Stimulated activated naive CD8-positive, alpha-beta T cell treated with anti-CD3 and anti-CD28 coated beads, Interleukin-15, Interleukin-2, amounts not matched to agents 100 ng/mL and 50 ng/mL, for 24 hours (primary cell): ENCODE measurements around the gene GPR35.
"Not testable (repeated sequence)": the region's sequence is repeated elsewhere in the genome, so short reads cannot be mapped to it uniquely, and the experiment has no call there.

ENCODE experiments used
- H3K27ac Mint-ChIP-seq: one replicate; pipeline ENCODE4 v1.8.0; 2021; ENCODE audit warnings: mild to moderate bottlenecking, mixed read lengths
- H3K27me3 Mint-ChIP-seq: one replicate; pipeline ENCODE4 v1.8.0; 2021; ENCODE audit warnings: mixed read lengths
- H3K36me3 Mint-ChIP-seq: one replicate; pipeline ENCODE4 v1.8.0; 2021; ENCODE audit warnings: low read depth, mixed read lengths
- H3K4me1 Mint-ChIP-seq: one replicate; pipeline ENCODE4 v1.8.0; 2021; ENCODE audit warnings: low read depth, mixed read lengths
- H3K4me3 Mint-ChIP-seq: one replicate; pipeline ENCODE4 v1.8.0; 2021; ENCODE audit warnings: mild to moderate bottlenecking, mixed read lengths
- H3K9me3 Mint-ChIP-seq: one replicate; pipeline ENCODE4 v1.8.0; 2021; ENCODE audit warnings: mixed read lengths

GPR35 gene

GRCh38 chr2:240644859-240645301 is 19.6 kb downstream of the GPR35 start:
- H3K4me1 Mint-ChIP-seq = no peaks in the 10 kb centered on the region
- H3K27me3 Mint-ChIP-seq = peaks cover 14% of the 10 kb centered on the region
- H3K4me3 Mint-ChIP-seq = no peak overlapping the region
- H3K36me3 Mint-ChIP-seq = no peaks in the 10 kb centered on the region
- no peak overlapping the region for H3K27ac Mint-ChIP-seq
- no peaks in the 10 kb centered on the region for H3K9me3 Mint-ChIP-seq

GRCh38 chr2:240645346-240645745 is 20.1 kb downstream of the GPR35 start:
- Mint-ChIP-seq H3K27ac (no peak overlapping the region), H3K9me3 (no peaks in the 10 kb centered on the region), H3K27me3 (peaks cover 14% of the 10 kb centered on the region), H3K4me3 (no peak overlapping the region), H3K36me3 (no peaks in the 10 kb centered on the region), H3K4me1 (no peaks in the 10 kb centered on the region)

GRCh38 chr2:240645801-240646175 is 20.5 kb downstream of the GPR35 start:
- Mint-ChIP-seq H3K4me1 (no peaks in the 10 kb centered on the region), H3K4me3 (no peak overlapping the region), H3K36me3 (no peaks in the 10 kb centered on the region), H3K9me3 (no peaks in the 10 kb centered on the region), H3K27ac (no peak overlapping the region), H3K27me3 (peaks cover 14% of the 10 kb centered on the region)

- peaks cover 14% of the 10 kb centered on the region for H3K27me3 Mint-ChIP-seq
- H3K4me1 Mint-ChIP-seq = no peaks in the 10 kb centered on the region
- no peaks in the 10 kb centered on the region for H3K9me3 Mint-ChIP-seq
- H3K36me3 Mint-ChIP-seq = no peaks in the 10 kb centered on the region
- no peak overlapping the region for H3K4me3 Mint-ChIP-seq
- no peak overlapping the region for H3K27ac Mint-ChIP-seq
These were observed 21.1 kb downstream of the GPR35 start for GRCh38 chr2:240646176-240646899.

GRCh38 chr2:240646900-240647502 is 21.7 kb downstream of the GPR35 start:
- Mint-ChIP-seq H3K9me3 (no peaks in the 10 kb centered on the region), H3K4me3 (no peak overlapping the region), H3K36me3 (no peaks in the 10 kb centered on the region), H3K27ac (no peak overlapping the region), H3K4me1 (no peaks in the 10 kb centered on the region), H3K27me3 (peaks cover 14% of the 10 kb centered on the region)

GRCh38 chr2:240647503-240648154 is 22.3 kb downstream of the GPR35 start:
- no peaks in the 10 kb centered on the region for H3K36me3 Mint-ChIP-seq
- no peaks in the 10 kb centered on the region for H3K4me1 Mint-ChIP-seq
- H3K27me3 Mint-ChIP-seq = peaks cover 17% of the 10 kb centered on the region
- no peak overlapping the region for H3K27ac Mint-ChIP-seq
- H3K9me3 Mint-ChIP-seq = no peaks in the 10 kb centered on the region
- no peak overlapping the region for H3K4me3 Mint-ChIP-seq

- Mint-ChIP-seq H3K4me3 (no peak overlapping the region), H3K27me3 (peaks cover 18% of the 10 kb centered on the region), H3K4me1 (no peaks in the 10 kb centered on the region), H3K9me3 (no peaks in the 10 kb centered on the region), H3K36me3 (no peaks in the 10 kb centered on the region), H3K27ac (no peak overlapping the region)
These were observed 22.9 kb downstream of the GPR35 start for GRCh38 chr2:240648155-240648649.

GRCh38 chr2:240648650-240649275 is 23.5 kb downstream of the GPR35 start:
- no peaks in the 10 kb centered on the region for H3K9me3 Mint-ChIP-seq
- H3K27me3 Mint-ChIP-seq = peaks cover 18% of the 10 kb centered on the region
- no peaks in the 10 kb centered on the region for H3K36me3 Mint-ChIP-seq
- no peak overlapping the region for H3K4me3 Mint-ChIP-seq
- no peaks in the 10 kb centered on the region for H3K4me1 Mint-ChIP-seq
- H3K27ac Mint-ChIP-seq = no peak overlapping the region

GRCh38 chr2:240649331-240649730 is 24.1 kb downstream of the GPR35 start:
- Mint-ChIP-seq H3K36me3 (no peaks in the 10 kb centered on the region), H3K4me1 (no peaks in the 10 kb centered on the region), H3K4me3 (no peak overlapping the region), H3K27me3 (peaks cover 19% of the 10 kb centered on the region), H3K9me3 (no peaks in the 10 kb centered on the region), H3K27ac (no peak overlapping the region)

- no peaks in the 10 kb centered on the region for H3K36me3 Mint-ChIP-seq
- peaks cover 7% of the 10 kb centered on the region for H3K4me1 Mint-ChIP-seq
- H3K27me3 Mint-ChIP-seq = peaks cover 28% of the 10 kb centered on the region
- H3K4me3 Mint-ChIP-seq = no peak overlapping the region
- H3K9me3 Mint-ChIP-seq = no peaks in the 10 kb centered on the region
- no peak overlapping the region for H3K27ac Mint-ChIP-seq
These were observed 25.1 kb downstream of the GPR35 start for GRCh38 chr2:240650254-240650965.

GRCh38 chr2:240651185-240651584 is 25.9 kb downstream of the GPR35 start:
- Mint-ChIP-seq H3K27me3 (peaks cover 28% of the 10 kb centered on the region), H3K36me3 (no peaks in the 10 kb centered on the region), H3K4me1 (peaks cover 15% of the 10 kb centered on the region), H3K4me3 (no peak overlapping the region), H3K9me3 (no peaks in the 10 kb centered on the region), H3K27ac (no peak overlapping the region)

GRCh38 chr2:240655931-240656886 is 30.9 kb downstream of the GPR35 start:
- Mint-ChIP-seq H3K4me1 (peaks cover 19% of the 10 kb centered on the region), H3K27me3 (peaks cover 29% of the 10 kb centered on the region), H3K27ac (no peak overlapping the region), H3K9me3 (no peaks in the 10 kb centered on the region), H3K4me3 (no peak overlapping the region), H3K36me3 (no peaks in the 10 kb centered on the region)

GRCh38 chr2:240659883-240660282 is 34.6 kb downstream of the GPR35 start:
- not testable (repeated sequence) for H3K4me3 Mint-ChIP-seq, H3K36me3 Mint-ChIP-seq, H3K27ac Mint-ChIP-seq, H3K9me3 Mint-ChIP-seq
- H3K4me1 Mint-ChIP-seq = peaks cover 17% of the 10 kb centered on the region
- H3K27me3 Mint-ChIP-seq = peaks cover 29% of the 10 kb centered on the region

GRCh38 chr2:240662681-240663080 is 37.4 kb downstream of the GPR35 start:
- peaks cover 46% of the 10 kb centered on the region for H3K27me3 Mint-ChIP-seq
- no peaks in the 10 kb centered on the region for H3K9me3 Mint-ChIP-seq
- H3K4me3 Mint-ChIP-seq = no peak overlapping the region
- H3K27ac Mint-ChIP-seq = no peak overlapping the region
- H3K36me3 Mint-ChIP-seq = no peaks in the 10 kb centered on the region
- no peaks in the 10 kb centered on the region for H3K4me1 Mint-ChIP-seq
